GM18909 (cell line): ENCODE results near the gene ELL.
A peak's percentile ranks its signal among the peaks of the same experiment; 100 is the strongest.
"Not testable (repeated sequence)": the region's sequence is repeated elsewhere in the genome, so short reads cannot be mapped to it uniquely, and the experiment has no call there.

Experiments
- ATAC-seq: cut with Tn5 transposase; IDR thresholded peaks from one replicate; pipeline ENCODE4 v1.9.1; 2021; ENCODE audit warnings: mild to moderate bottlenecking; ENCODE audit not compliant: unreplicated experiment, poor library complexity

ELL gene

GRCh38 chr19:18521692-18522123, at the start of gene ELL:
ELL (minus strand) TSS chr19:18522070; CDS start chr19:18522055, 15 bp downstream.
- no peak for ATAC-seq

GRCh38 chr19:18568367-18568766, 46.5 kb upstream of the ELL start:
- no peak for ATAC-seq

- no peak for ATAC-seq
Measured at GRCh38 chr19:18566953-18567352, 45.1 kb upstream of the ELL start.

- no peak for ATAC-seq
Measured at GRCh38 chr19:18562086-18562485, 40.2 kb upstream of the ELL start.

GRCh38 chr19:18559685-18560084, 37.8 kb upstream of the ELL start:
- no peak for ATAC-seq

- ATAC-seq, result no peak
Measured at GRCh38 chr19:18558604-18559003, 36.7 kb upstream of the ELL start.

GRCh38 chr19:18558202-18558555, 36.3 kb upstream of the ELL start:
- no peak for ATAC-seq

- ATAC-seq, result peak; percentile 93
Measured at GRCh38 chr19:18557411-18558201, 35.7 kb upstream of the ELL start, which contains the start of gene KXD1. KXD1 (plus strand) TSS chr19:18557870; CDS start chr19:18562057, 4,187 bp downstream.

- no peak for ATAC-seq
Measured at GRCh38 chr19:18551631-18552030, 29.8 kb upstream of the ELL start.

GRCh38 chr19:18543814-18544475, 22.1 kb upstream of the ELL start:
- peak; percentile 66 for ATAC-seq

- peak; percentile 89 for ATAC-seq
Measured at GRCh38 chr19:18542941-18543813, 21.3 kb upstream of the ELL start, which contains the start of gene FKBP8. FKBP8 (minus strand) TSS chr19:18543573; CDS start chr19:18541970, 1,603 bp downstream.

- no peak for ATAC-seq
Measured at GRCh38 chr19:18541992-18542940, 20.4 kb upstream of the ELL start.

GRCh38 chr19:18541258-18541991, 19.6 kb upstream of the ELL start:
- ATAC-seq, result no peak

GRCh38 chr19:18540200-18540599, 18.3 kb upstream of the ELL start:
- not testable (repeated sequence) for ATAC-seq

- ATAC-seq, result no peak
Measured at GRCh38 chr19:18539372-18539771, 17.5 kb upstream of the ELL start.

- ATAC-seq, result no peak
Measured at GRCh38 chr19:18538115-18538514, 16.2 kb upstream of the ELL start.

GRCh38 chr19:18537431-18537830, 15.6 kb upstream of the ELL start:
- no peak for ATAC-seq

- no peak for ATAC-seq
Measured at GRCh38 chr19:18536475-18536874, 14.6 kb upstream of the ELL start.

- ATAC-seq, result no peak
Measured at GRCh38 chr19:18533058-18533457, 11.2 kb upstream of the ELL start.
